Activated T-cell treated with anti-CD3 and anti-CD28 coated beads for 1 hour (primary cell): ENCODE measurements around the gene CD247.

Experiments
- DNase-seq: peaks from one replicate; pipeline ENCODE4 v3.0.0-alpha.2; 2020; ENCODE audit warnings: low read depth

Gene CD247

GRCh38 chr1:167542109-167543032, 24.0 kb upstream of the CD247 start:
- DNase-seq: no peak

- no peak for DNase-seq
Measured at GRCh38 chr1:167541610-167542009, 23.3 kb upstream of the CD247 start.

- no peak for DNase-seq
Measured at GRCh38 chr1:167541003-167541402, 22.7 kb upstream of the CD247 start.

- no peak for DNase-seq
Measured at GRCh38 chr1:167538657-167539056, 20.3 kb upstream of the CD247 start.

GRCh38 chr1:167533851-167534300, 15.5 kb upstream of the CD247 start:
- peak; percentile 51 for DNase-seq

GRCh38 chr1:167532964-167533824, 14.9 kb upstream of the CD247 start:
- no peak for DNase-seq

- DNase-seq: no peak
Measured at GRCh38 chr1:167532375-167532774, 14.0 kb upstream of the CD247 start.

- no peak for DNase-seq
Measured at GRCh38 chr1:167529829-167530474, 11.6 kb upstream of the CD247 start.

- DNase-seq: no peak
Measured at GRCh38 chr1:167528057-167528728, 9.9 kb upstream of the CD247 start.

GRCh38 chr1:167526667-167527383, 8.5 kb upstream of the CD247 start:
- no peak for DNase-seq

GRCh38 chr1:167524651-167525050, 6.3 kb upstream of the CD247 start:
- DNase-seq: no peak

- DNase-seq: no peak
Measured at GRCh38 chr1:167522246-167522645, 3.9 kb upstream of the CD247 start.

GRCh38 chr1:167520711-167521206, 2.4 kb upstream of the CD247 start:
- DNase-seq: no peak

- DNase-seq: peak; percentile 78
Measured at GRCh38 chr1:167517535-167518330, 596 bp downstream of the CD247 start.

GRCh38 chr1:167516404-167517388, 1.6 kb downstream of the CD247 start:
- DNase-seq: no peak

- DNase-seq: no peak
Measured at GRCh38 chr1:167515893-167516321, 2.4 kb downstream of the CD247 start.

- no peak for DNase-seq
Measured at GRCh38 chr1:167515461-167515860, 2.9 kb downstream of the CD247 start.

- DNase-seq: no peak
Measured at GRCh38 chr1:167514288-167514687, 4.0 kb downstream of the CD247 start.
